ENCODE measurements around the gene CTBP2. TPM values are rescaled to one million over a fixed set of nuclear protein-coding genes. Genes with fewer than 3 reads are reported as not detected.

The CTBP2 gene
- total RNA-seq, 2 donors from 2014 or later, result 32.0 to 49.0 TPM

GRCh38 chr10:124987788-124988187 lies 172.6 kb downstream of the CTBP2 start:
- H3K4me1 ChIP-seq, result peaks cover 5% of the 10 kb centered on the region
- WGBS, 2 donors, result 76 to 91% methylated on average over 1 of the region's 1 CpG
- ATAC-seq (no peak), DNase-seq (no peak)
- no peaks in the 10 kb centered on the region for H3K27me3 ChIP-seq
- no peak overlapping the region for H3K4me3 ChIP-seq
- H3K9me3 ChIP-seq, result no peaks in the 10 kb centered on the region
- TF ChIP-seq CTCF (IDR thresholded peaks at IDR 0.05) (no peak), POLR2A (IDR thresholded peaks at IDR 0.05) (no peak)
- H3K36me3 ChIP-seq (replicated peaks in 1 of 2; ENCODE audit: insufficient read depth in 1 of 2, low read depth in 2 of 2), result peaks cover 6 to 13% of the 10 kb centered on the region in 2 donors
- intact Hi-C loops (cut with DNase I), result no loop called here
- no peak overlapping the region for H3K27ac ChIP-seq

- intact Hi-C loops (cut with DNase I), result no loop called here
- Histone ChIP-seq H3K27ac (no peak overlapping the region), H3K36me3 (replicated peaks in 1 of 2; ENCODE audit: insufficient read depth in 1 of 2, low read depth in 2 of 2) (peaks cover 0 to 5% of the 10 kb centered on the region in 2 donors), H3K4me1 (peaks cover 5% of the 10 kb centered on the region), H3K4me3 (no peak overlapping the region), H3K9me3 (no peaks in the 10 kb centered on the region), H3K27me3 (no peaks in the 10 kb centered on the region)
- ATAC-seq (no peak), DNase-seq (no peak)
- TF ChIP-seq POLR2A (IDR thresholded peaks at IDR 0.05) (no peak), CTCF (IDR thresholded peaks at IDR 0.05) (no peak)
- WGBS, 2 donors, result 80% methylated on average over 5 of the region's 5 CpGs
Observed at GRCh38 chr10:124985162-124985561, 175.2 kb downstream of the CTBP2 start.

DNA sequence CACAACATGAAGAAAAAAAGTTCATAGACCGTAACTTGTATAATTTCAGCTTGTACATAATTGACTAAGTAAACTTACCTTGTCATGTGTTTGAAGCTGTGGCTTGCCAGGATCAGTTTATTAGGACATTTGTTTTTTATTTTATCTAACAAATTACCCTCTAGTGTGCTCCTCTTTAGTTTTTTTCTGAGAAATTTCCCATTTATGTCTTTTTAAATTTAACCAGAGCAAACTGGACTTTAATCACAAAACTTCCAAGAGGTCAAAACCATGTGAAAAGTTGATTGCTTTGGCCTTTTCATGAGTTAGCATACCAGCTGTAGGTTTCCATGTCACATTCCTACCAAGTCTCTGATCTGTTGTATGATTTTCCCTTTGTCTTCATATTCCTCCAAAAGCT lies 176.0 kb downstream of the CTBP2 start:
- H3K36me3 ChIP-seq (replicated peaks in 1 of 2; ENCODE audit: insufficient read depth in 1 of 2, low read depth in 2 of 2), result peaks cover 0 to 5% of the 10 kb centered on the region in 2 donors
- peaks cover 5% of the 10 kb centered on the region for H3K4me1 ChIP-seq
- no peak overlapping the region for H3K4me3 ChIP-seq
- H3K27me3 ChIP-seq, result no peaks in the 10 kb centered on the region
- TF ChIP-seq POLR2A (IDR thresholded peaks at IDR 0.05), result no peak
- TF ChIP-seq CTCF (IDR thresholded peaks at IDR 0.05), result no peak
- DNase-seq, result no peak
- no peak for ATAC-seq
- H3K9me3 ChIP-seq, result no peaks in the 10 kb centered on the region
- WGBS, 2 donors, result 41 to 46% methylated on average over 1 of the region's 1 CpG
- H3K27ac ChIP-seq, result no peak overlapping the region
- intact Hi-C loops (cut with DNase I), result no loop called here

- no peak for TF ChIP-seq CTCF (IDR thresholded peaks at IDR 0.05)
- TF ChIP-seq POLR2A (IDR thresholded peaks at IDR 0.05), result no peak
- peaks cover 5% of the 10 kb centered on the region for H3K4me1 ChIP-seq
- no peaks in the 10 kb centered on the region for H3K27me3 ChIP-seq
- H3K27ac ChIP-seq, result no peak overlapping the region
- DNase-seq, result no peak
- WGBS, 2 donors, result 29 to 31% methylated on average over 6 of the region's 6 CpGs
- peaks cover 0 to 5% of the 10 kb centered on the region in 2 donors for H3K36me3 ChIP-seq (replicated peaks in 1 of 2; ENCODE audit: insufficient read depth in 1 of 2, low read depth in 2 of 2)
- peak; percentile 40 for ATAC-seq
- intact Hi-C loops (cut with DNase I), result no loop called here
- H3K9me3 ChIP-seq, result no peaks in the 10 kb centered on the region
- H3K4me3 ChIP-seq, result no peak overlapping the region
Observed at GRCh38 chr10:124983321-124983720, 177.0 kb downstream of the CTBP2 start.

GRCh38 chr10:124978376-124978725 lies 182.0 kb downstream of the CTBP2 start:
- Histone ChIP-seq H3K4me1 (peaks cover 16% of the 10 kb centered on the region), H3K4me3 (no peak overlapping the region), H3K9me3 (no peaks in the 10 kb centered on the region), H3K27ac (no peak overlapping the region), H3K36me3 (replicated peaks in 1 of 2; ENCODE audit: insufficient read depth in 1 of 2, low read depth in 2 of 2) (peaks cover 4 to 6% of the 10 kb centered on the region in 2 donors), H3K27me3 (no peaks in the 10 kb centered on the region)
- no peak for ATAC-seq
- 65 to 67% methylated on average over 5 of the region's 5 CpGs for WGBS, 2 donors
- no peak for DNase-seq
- TF ChIP-seq POLR2A (IDR thresholded peaks at IDR 0.05), result no peak
- no peak for TF ChIP-seq CTCF (IDR thresholded peaks at IDR 0.05)
- intact Hi-C loops (cut with DNase I), result no loop called here
